Measurements from ENCODE around the gene CYP4Z1. TPM values are rescaled to one million over a fixed set of nuclear protein-coding genes. Genes with fewer than 3 reads are reported as not detected.
"Not testable (repeated sequence)": the region's sequence is repeated elsewhere in the genome, so short reads cannot be mapped to it uniquely, and the experiment has no call there.

The CYP4Z1 gene
- total and polyA plus RNA-seq, 2 of the 13 experiments (the other 11 are each of a cell fraction or from before 2014, with no cell fraction given) = not detected

DNA sequence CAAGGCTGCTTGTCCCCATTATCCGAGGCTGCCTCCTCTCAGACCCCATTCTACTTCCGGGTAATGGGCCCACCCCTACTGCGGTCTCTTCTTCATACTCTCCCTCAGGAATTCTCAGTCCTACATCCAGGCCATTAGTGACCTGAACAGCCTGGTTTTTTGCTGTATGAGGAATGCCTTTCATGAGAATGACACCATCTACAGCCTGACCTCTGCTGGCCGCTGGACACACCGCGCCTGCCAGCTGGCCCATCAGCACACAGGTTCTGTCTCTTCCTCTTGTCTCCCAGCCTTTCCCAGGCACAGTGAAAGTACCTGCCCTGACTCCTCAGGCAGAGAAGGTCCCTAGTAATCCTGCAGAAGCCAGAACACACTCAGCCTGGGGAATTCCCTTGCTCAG lies 76.6 kb downstream of the CYP4Z1 start:
- DNase-seq (ENCODE audit: low spot score); H4K20me1 ChIP-seq (ENCODE audit: insufficient read depth, low read length); CTCF ChIA-PET (ENCODE audit: low intra/inter-chr PET ratio, low total read pairs); H3K9ac ChIP-seq (ENCODE audit: insufficient read depth, low read depth, low read length); BruUV-seq (replicated peaks); H3K4me1 ChIP-seq (ENCODE audit: insufficient read depth, low read length); H2AFZ ChIP-seq (ENCODE audit: low read length); H3K27ac ChIP-seq (ENCODE audit: extremely low read length, insufficient read depth, low read length); H3K79me2 ChIP-seq (ENCODE audit: insufficient read depth, low read length); H3K4me3 ChIP-seq (replicated peaks in 1 of 3; ENCODE audit: insufficient read depth in 1 of 3, low read depth in 2 of 3, low read length in 3 of 3); H3K36me3 ChIP-seq (replicated peaks in 1 of 2; ENCODE audit: control insufficient read depth in 1 of 2, insufficient read depth in 2 of 2, low read length in 2 of 2); H3K4me2 ChIP-seq (ENCODE audit: low read depth, low read length); POLR2A ChIA-PET; H3K27me3 ChIP-seq (ENCODE audit: control insufficient read depth in 1 of 2, insufficient read depth in 2 of 2, low read length in 2 of 2); H3K9me3 ChIP-seq (ENCODE audit: low read length): not testable (repeated sequence)
- peak; percentile 65 for FAIRE-seq
- intact Hi-C loops (cut with micrococcal nuclease; ENCODE audit: unreplicated experiment) = loop anchor here (10.0 kb wide), 1 partner anchor 209 kb away; no protein-coding TSS in a partner anchor
- 24% methylated on average over 6 of the region's 6 CpGs for WGBS (ENCODE audit: low lambda C conversion rate)
- peak; percentile 85 for ATAC-seq
- TF ChIP-seq STAG1 (CRISPR knock-in tag; IDR thresholded peaks at IDR 0.05) (peak; percentile 26; the same call in 1 of the 2 replicates), CTCF (CRISPR knock-in tag; IDR thresholded peaks at IDR 0.05) (peak; percentile 62)
- TF ChIP-seq, protein P1, sequence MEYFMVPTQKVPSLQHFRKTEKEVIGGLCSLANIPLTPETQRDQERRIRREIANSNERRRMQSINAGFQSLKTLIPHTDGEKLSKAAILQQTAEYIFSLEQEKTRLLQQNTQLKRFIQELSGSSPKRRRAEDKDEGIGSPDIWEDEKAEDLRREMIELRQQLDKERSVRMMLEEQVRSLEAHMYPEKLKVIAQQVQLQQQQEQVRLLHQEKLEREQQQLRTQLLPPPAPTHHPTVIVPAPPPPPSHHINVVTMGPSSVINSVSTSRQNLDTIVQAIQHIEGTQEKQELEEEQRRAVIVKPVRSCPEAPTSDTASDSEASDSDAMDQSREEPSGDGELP (IDR thresholded peaks at IDR 0.05; ENCODE audit: borderline replicate concordance, low read depth) = peak; percentile 13; the same call in 1 of the 2 replicates
- in situ Hi-C loops (cut with HindIII; ENCODE audit: extremely low pct_ligation_motif_present, low pct_unique_long_range_greater_than_20kb) = loop anchor here (25.0 kb wide), 1 partner anchor 206 kb away; the partner anchor contains the start of gene CYP4A11

- intact Hi-C loops (cut with micrococcal nuclease; ENCODE audit: unreplicated experiment) = loop anchor here (10.0 kb wide), 1 partner anchor 212 kb away; no protein-coding TSS in a partner anchor
- FAIRE-seq = not testable (repeated sequence)
Measured at GRCh38 chr1:47146495-47146894, 79.5 kb downstream of the CYP4Z1 start.

More at GRCh38 chr1:47146495-47146894, 79.5 kb downstream of the CYP4Z1 start:
- H3K4me3 ChIP-seq (replicated peaks in 1 of 3; ENCODE audit: insufficient read depth in 1 of 3, low read depth in 2 of 3, low read length in 3 of 3); H2AFZ ChIP-seq (ENCODE audit: low read length); CTCF ChIA-PET (ENCODE audit: low intra/inter-chr PET ratio, low total read pairs); POLR2A ChIA-PET; H3K36me3 ChIP-seq (replicated peaks in 1 of 2; ENCODE audit: control insufficient read depth in 1 of 2, insufficient read depth in 2 of 2, low read length in 2 of 2); H3K27me3 ChIP-seq (ENCODE audit: control insufficient read depth in 1 of 2, insufficient read depth in 2 of 2, low read length in 2 of 2); H3K9ac ChIP-seq (ENCODE audit: insufficient read depth, low read depth, low read length); H3K4me1 ChIP-seq (ENCODE audit: insufficient read depth, low read length); H3K4me2 ChIP-seq (ENCODE audit: low read depth, low read length); H3K27ac ChIP-seq (ENCODE audit: extremely low read length, insufficient read depth, low read length); BruUV-seq (replicated peaks); H3K9me3 ChIP-seq (ENCODE audit: low read length); H3K79me2 ChIP-seq (ENCODE audit: insufficient read depth, low read length); ATAC-seq; DNase-seq (ENCODE audit: low spot score); H4K20me1 ChIP-seq (ENCODE audit: insufficient read depth, low read length): not testable (repeated sequence)
- in situ Hi-C loops (cut with HindIII; ENCODE audit: extremely low pct_ligation_motif_present, low pct_unique_long_range_greater_than_20kb) = loop anchor here (25.0 kb wide), 1 partner anchor 209 kb away; the partner anchor contains the start of gene CYP4A11
- WGBS (ENCODE audit: low lambda C conversion rate) = 23% methylated on average over 1 of the region's 1 CpG

Data from HepG2 (cell line).